ENCODE data around the gene EFNB2. TPM values are rescaled to one million over a fixed set of nuclear protein-coding genes. Genes with fewer than 3 reads are reported as not detected.

Gene EFNB2
- total RNA-seq, 4 donors from 2014 or later, result 46.8 to 84.2 (median 77.6) TPM

DNA sequence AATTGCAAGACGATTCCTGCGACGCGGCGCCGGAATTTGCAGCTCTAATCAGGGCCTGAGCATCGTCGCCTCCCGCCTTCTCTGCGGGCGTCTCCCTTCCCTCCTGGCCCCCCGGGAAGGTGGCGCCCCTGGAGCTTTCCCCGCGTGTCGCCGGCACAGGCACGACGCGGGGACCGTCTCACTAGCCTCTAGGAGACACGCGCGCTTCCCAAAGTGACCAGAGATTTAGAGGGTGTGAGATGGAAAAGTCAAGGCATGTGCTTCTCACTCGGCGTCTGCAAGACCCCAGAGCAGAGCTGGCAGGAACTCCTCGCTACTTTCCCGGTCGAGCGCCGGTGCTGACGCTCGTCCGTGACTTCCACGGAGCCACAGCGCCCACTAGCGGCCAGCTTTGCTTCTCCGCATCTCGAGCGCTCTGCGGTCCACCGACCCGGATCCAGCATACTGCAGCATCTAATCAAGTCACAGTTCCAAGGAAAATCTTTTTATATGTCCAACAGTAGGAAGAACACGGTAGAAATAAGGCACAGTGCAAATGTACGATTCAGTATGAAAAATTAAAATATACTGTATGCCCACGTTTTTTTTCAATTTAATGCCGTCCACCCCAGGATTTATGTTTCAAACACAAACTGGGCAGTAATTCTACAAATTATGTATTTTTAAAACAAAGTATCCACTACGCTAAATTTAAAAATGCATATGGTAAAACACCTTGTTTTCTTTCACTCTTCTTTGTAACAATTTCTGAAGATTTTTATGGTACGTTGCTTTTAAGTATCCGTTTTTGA is 977 bp upstream of the EFNB2 start:
- H3K27me3 ChIP-seq, result peaks cover 7% of the 10 kb centered on the region
- peak; percentile 93 for DNase-seq
- peak overlapping the region; percentile 87 to 92 (median 91) for H3K27ac ChIP-seq
- H3K36me3 ChIP-seq, result peaks cover 0 to 3% (median under 1%) of the 10 kb centered on the region in 4 donors
- 6 to 33% methylated on average over 7 to 39 of the region's 50 CpGs for WGBS, 2 donors (ENCODE audit: low coverage in 1 of 2)
- peak overlapping the region; percentile 47 to 88 (median 81) for H3K4me3 ChIP-seq
- TF ChIP-seq EP300 (IDR thresholded peaks at IDR 0.05; ENCODE audit: low read depth) (no peak), POLR2AphosphoS5 (IDR thresholded peaks at IDR 0.05) (peak in 1 of 3 donors; percentile 34)
- TF ChIP-seq, protein P1, sequence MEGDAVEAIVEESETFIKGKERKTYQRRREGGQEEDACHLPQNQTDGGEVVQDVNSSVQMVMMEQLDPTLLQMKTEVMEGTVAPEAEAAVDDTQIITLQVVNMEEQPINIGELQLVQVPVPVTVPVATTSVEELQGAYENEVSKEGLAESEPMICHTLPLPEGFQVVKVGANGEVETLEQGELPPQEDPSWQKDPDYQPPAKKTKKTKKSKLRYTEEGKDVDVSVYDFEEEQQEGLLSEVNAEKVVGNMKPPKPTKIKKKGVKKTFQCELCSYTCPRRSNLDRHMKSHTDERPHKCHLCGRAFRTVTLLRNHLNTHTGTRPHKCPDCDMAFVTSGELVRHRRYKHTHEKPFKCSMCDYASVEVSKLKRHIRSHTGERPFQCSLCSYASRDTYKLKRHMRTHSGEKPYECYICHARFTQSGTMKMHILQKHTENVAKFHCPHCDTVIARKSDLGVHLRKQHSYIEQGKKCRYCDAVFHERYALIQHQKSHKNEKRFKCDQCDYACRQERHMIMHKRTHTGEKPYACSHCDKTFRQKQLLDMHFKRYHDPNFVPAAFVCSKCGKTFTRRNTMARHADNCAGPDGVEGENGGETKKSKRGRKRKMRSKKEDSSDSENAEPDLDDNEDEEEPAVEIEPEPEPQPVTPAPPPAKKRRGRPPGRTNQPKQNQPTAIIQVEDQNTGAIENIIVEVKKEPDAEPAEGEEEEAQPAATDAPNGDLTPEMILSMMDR (IDR thresholded peaks at IDR 0.05), result peak; percentile 95 to 97 (median 96)
- in situ Hi-C loops (cut with MboI; ENCODE audit: low pct_ligation_motif_present in 1 of 4, low pct_unique_long_range_greater_than_20kb in 1 of 4, low sequenced_read_pairs in 3 of 4), result loop anchor here in 2 of 4 donors (25.0 kb wide), 2 partner anchors 1949 to 1974 kb away; no protein-coding TSS in a partner anchor
- intact Hi-C loops (cut with DNase I; ENCODE audit: low total_unique reads), result no loop called here
- peaks cover 3 to 14% (median 9%) of the 10 kb centered on the region in 4 donors for H3K4me1 ChIP-seq
- no peaks in the 10 kb centered on the region for H3K9me3 ChIP-seq

DNA sequence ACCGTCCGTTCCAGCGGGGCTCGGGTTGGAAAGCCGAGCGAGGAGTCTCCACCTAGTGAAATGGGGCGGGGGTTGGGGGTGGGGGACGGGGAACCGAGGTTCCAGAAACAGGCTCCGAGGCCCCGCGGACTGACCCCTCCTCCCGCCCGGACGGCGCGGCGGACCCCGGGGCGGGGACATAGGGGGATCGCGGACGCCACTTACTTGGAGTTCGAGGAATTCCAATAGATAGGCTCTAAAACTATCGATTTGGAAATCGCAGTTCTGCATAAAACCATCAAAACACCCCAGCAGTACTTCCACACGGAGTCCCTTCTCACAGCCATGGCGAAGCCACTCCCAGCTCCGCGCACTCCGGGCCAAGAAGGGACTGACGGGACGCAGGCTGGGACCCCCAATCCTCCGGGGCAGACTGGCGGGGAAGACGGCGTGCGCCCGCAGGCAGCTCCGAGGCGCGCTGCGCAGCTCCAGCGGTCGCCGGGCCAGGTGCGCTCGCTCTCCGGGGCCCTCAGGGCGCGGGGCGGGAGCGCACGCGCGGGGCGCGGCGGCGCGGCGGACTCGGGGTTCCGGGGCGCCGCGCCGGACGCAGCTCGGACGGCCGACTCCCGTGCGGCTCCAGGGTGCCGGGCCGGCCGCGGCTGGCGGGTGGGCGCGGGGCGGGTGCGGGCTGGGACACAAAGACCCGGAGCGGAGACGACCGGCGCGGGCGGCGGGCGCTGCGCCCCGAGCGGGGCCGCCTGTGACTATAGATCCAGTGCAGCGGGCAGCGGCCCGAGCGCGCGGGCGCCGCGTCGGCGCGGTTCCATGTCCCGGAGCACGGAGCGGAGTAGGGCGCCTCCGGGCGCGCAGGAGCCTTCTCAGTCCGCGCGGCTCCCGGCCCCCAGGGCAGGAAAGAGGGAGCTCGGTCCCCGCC is 567 bp downstream of the EFNB2 start:
- peaks cover 7% of the 10 kb centered on the region for H3K27me3 ChIP-seq
- H3K4me1 ChIP-seq, result peaks cover 3 to 29% (median 19%) of the 10 kb centered on the region in 4 donors
- 1% methylated on average over 30 of the region's 121 CpGs; no CpG with 5 or more reads in 1 of the 2 donors for WGBS, 2 donors (ENCODE audit: low coverage in 1 of 2)
- DNase-seq, result no peak
- TF ChIP-seq EP300 (IDR thresholded peaks at IDR 0.05; ENCODE audit: low read depth), result no peak
- TF ChIP-seq, protein P1 (IDR thresholded peaks at IDR 0.05), result no peak
- no peak for TF ChIP-seq POLR2AphosphoS5 (IDR thresholded peaks at IDR 0.05)
- TF ChIP-seq POLR2A (IDR thresholded peaks at IDR 0.05), result no peak
- H3K9me3 ChIP-seq, result no peaks in the 10 kb centered on the region
- peak overlapping the region; percentile 74 to 88 (median 82) for H3K4me3 ChIP-seq
- intact Hi-C loops (cut with DNase I; ENCODE audit: low total_unique reads) (no loop called here), in situ Hi-C loops (cut with MboI; ENCODE audit: low pct_ligation_motif_present in 1 of 4, low pct_unique_long_range_greater_than_20kb in 1 of 4, low sequenced_read_pairs in 3 of 4) (loop anchor here in 2 of 4 donors (25.0 kb wide), 2 partner anchors 1948 to 1973 kb away; no protein-coding TSS in a partner anchor)
- H3K27ac ChIP-seq, result peak overlapping the region; percentile 89 to 92 (median 91)
- no peaks in the 10 kb centered on the region for H3K36me3 ChIP-seq

DNA sequence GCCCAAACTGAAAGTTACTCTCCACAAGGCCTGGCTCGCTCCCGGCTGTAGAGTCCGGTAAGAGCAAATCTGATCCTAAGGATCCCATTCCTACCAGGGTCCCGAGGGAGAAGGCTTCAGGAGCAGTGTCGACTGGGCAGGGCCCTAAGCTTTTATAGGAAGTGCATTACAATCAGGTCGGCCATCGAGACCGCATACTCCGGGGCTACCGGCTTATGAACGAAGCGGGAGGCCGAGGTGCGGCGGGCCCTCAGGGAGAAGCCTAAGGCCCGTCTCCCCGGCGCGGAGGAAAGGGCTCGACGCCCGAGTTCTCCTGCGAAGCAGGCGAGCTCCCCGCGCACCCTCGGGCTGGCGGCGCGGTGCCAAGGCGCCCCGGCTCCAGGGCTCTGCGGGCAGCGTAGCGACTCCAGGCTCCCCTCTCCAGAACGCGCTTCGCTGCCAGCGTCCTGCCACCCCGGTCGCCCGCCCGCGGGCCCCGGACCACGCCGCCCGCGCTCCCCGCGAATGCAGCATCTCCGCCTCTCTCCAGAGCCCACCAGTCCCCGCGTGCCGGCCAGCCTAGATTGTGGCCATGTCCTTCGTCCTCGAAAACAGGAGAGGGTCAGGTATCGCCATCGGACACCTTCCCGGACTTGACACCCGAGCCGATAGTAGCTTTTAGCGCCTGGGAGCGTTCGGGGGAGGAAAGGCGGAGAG is 1.4 kb downstream of the EFNB2 start:
- H3K27me3 ChIP-seq, result peaks cover 7% of the 10 kb centered on the region
- TF ChIP-seq POLR2AphosphoS5 (IDR thresholded peaks at IDR 0.05), result peak in 2 of 3 donors; percentile 3 to 30
- TF ChIP-seq, protein P1 (IDR thresholded peaks at IDR 0.05), result no peak
- no peaks in the 10 kb centered on the region for H3K9me3 ChIP-seq
- peak overlapping the region; percentile 45 to 88 (median 81) for H3K4me3 ChIP-seq
- peaks cover 3 to 37% (median 25%) of the 10 kb centered on the region in 4 donors for H3K4me1 ChIP-seq
- H3K27ac ChIP-seq, result peak overlapping the region; percentile 89 to 92 (median 91)
- peak; percentile 63 for DNase-seq
- no peaks in the 10 kb centered on the region for H3K36me3 ChIP-seq
- in situ Hi-C loops (cut with MboI; ENCODE audit: low pct_ligation_motif_present in 1 of 4, low pct_unique_long_range_greater_than_20kb in 1 of 4, low sequenced_read_pairs in 3 of 4) (loop anchor here in 2 of 4 donors (25.0 kb wide), 2 partner anchors 1947 to 1972 kb away; no protein-coding TSS in a partner anchor), intact Hi-C loops (cut with DNase I; ENCODE audit: low total_unique reads) (no loop called here)
- WGBS, 2 donors (ENCODE audit: low coverage in 1 of 2), result 9% methylated on average over 60 of the region's 66 CpGs; no CpG with 5 or more reads in 1 of the 2 donors
